ENCODE measurements around the gene ATP11A. TPM values are rescaled to one million over a fixed set of nuclear protein-coding genes. Genes with fewer than 3 reads are reported as not detected.
A peak's percentile ranks its signal among the peaks of the same experiment; 100 is the strongest.

Gene ATP11A
- total RNA-seq, 1 experiment from 2014 or later, result 65.3 TPM

- no peak overlapping the region for H3K18ac ChIP-seq (ENCODE audit: insufficient read length, low read depth, low read length)
- no peak overlapping the region for H4K8ac ChIP-seq (replicated peaks; ENCODE audit: insufficient read length, low read depth, low read length)
- H3K27me3 Mint-ChIP-seq (ENCODE audit: low read depth), result no peaks in the 10 kb centered on the region
- H3K36me3 Mint-ChIP-seq (ENCODE audit: insufficient read depth in 1 of 3, low read depth in 3 of 3), result peaks cover 2 to 33% (median 19%) of the 10 kb centered on the region in 3 experiments; a peak in 6 of 7 replicates
- H2BK20ac ChIP-seq (ENCODE audit: low read depth, low read length, poor library complexity, severe bottlenecking), result no peak overlapping the region
- no peak overlapping the region for H2BK5ac ChIP-seq (ENCODE audit: insufficient read length, low read length)
- H3K4me1 ChIP-seq (ENCODE audit: insufficient read depth, low read length), result peaks cover 8% of the 10 kb centered on the region; the same call in 1 of the 2 replicates
- no peaks in the 10 kb centered on the region for H3K23me2 ChIP-seq (ENCODE audit: insufficient read length, low read depth, low read length, poor library complexity, severe bottlenecking)
- 0 out of 2 replicates have a peak overlapping the region, but pooled peaks have one; percentile 14 for H3K14ac ChIP-seq (ENCODE audit: insufficient read depth, low read length)
- H4K20me1 ChIP-seq (ENCODE audit: control insufficient read depth, insufficient read depth, insufficient read length), result no peaks in the 10 kb centered on the region
- H3K9me3 Mint-ChIP-seq, result peaks cover 8 to 21% of the 10 kb centered on the region in 2 experiments
- H3K27ac Mint-ChIP-seq, result peak overlapping the region; percentile 84 to 94 (median 93); a peak in 6 of 7 replicates
- no peak overlapping the region for H3K4me3 Mint-ChIP-seq
- TF ChIP-seq CTCF (conservative IDR thresholded peaks at IDR 0.05), result no peak
- H3K9ac ChIP-seq (ENCODE audit: extremely low read depth, insufficient read length, low read length), result no peak overlapping the region
- H3K23ac ChIP-seq (ENCODE audit: insufficient read length, low read depth, low read length), result no peak overlapping the region
- peaks cover 12% of the 10 kb centered on the region; the same call in 1 of the 2 replicates for H3K79me2 ChIP-seq (ENCODE audit: insufficient read depth, low read length)
- H3K27me3 ChIP-seq (ENCODE audit: insufficient read depth, low read length), result no peaks in the 10 kb centered on the region
- H3T11ph ChIP-seq (ENCODE audit: low read length), result no peak overlapping the region
- H3K27ac ChIP-seq (ENCODE audit: insufficient read length, low read depth, low read length), result no peak overlapping the region
- H4K5ac ChIP-seq (ENCODE audit: insufficient read length, low read depth, low read length), result no peak overlapping the region
- H2BK120ac ChIP-seq (ENCODE audit: low read depth, low read length, poor library complexity, severe bottlenecking), result no peak overlapping the region
- no peak overlapping the region for H2BK12ac ChIP-seq (ENCODE audit: insufficient read length, low read depth, low read length)
- no peaks in the 10 kb centered on the region for H3K9me3 ChIP-seq (ENCODE audit: control insufficient read depth, low read depth, low read length)
- H3K56ac ChIP-seq (ENCODE audit: insufficient read length, low read depth, low read length), result no peak overlapping the region
- no peak overlapping the region for H4K91ac ChIP-seq (ENCODE audit: insufficient read length, low read depth, low read length)
- no peak overlapping the region for H2AK5ac ChIP-seq (ENCODE audit: insufficient read length, low read length)
- no peaks in the 10 kb centered on the region for H3K79me1 ChIP-seq (ENCODE audit: insufficient read depth, low read depth, low read length, poor library complexity, severe bottlenecking)
- peak; percentile 25 for DNase-seq
- H3K4me2 ChIP-seq (ENCODE audit: insufficient read depth, insufficient read length, low read length), result no peak overlapping the region
- no CpG with 5 or more reads among the region's 18 CpGs for WGBS (ENCODE audit: extremely low coverage, insufficient read length, low lambda C conversion rate)
- peaks cover 68 to 72% of the 10 kb centered on the region in 2 experiments for H3K4me1 Mint-ChIP-seq
- no peak overlapping the region for H3K4ac ChIP-seq (ENCODE audit: low read depth, low read length)
- H2BK15ac ChIP-seq (ENCODE audit: low read depth, low read length), result no peak overlapping the region
- no peak overlapping the region for H2AFZ ChIP-seq (ENCODE audit: low read length)
These were observed 35.6 kb downstream of the ATP11A start for GRCh38 chr13:112725346-112726015.

Measured in H9 (cell line).